Tibial nerve (tissue), 4 donors: ENCODE data around the gene TRPM4.

Experiments
- CTCF ChIP-seq, 5 experiments: fragments of 200-600 bp in 3 of 5; fragments of 450-650 bp in 2 of 5; sonication (generic) in 3 of 5; IDR thresholded peaks; one replicate each; pipeline ENCODE4 v1.5.1; 2016 to 2019; ENCODE audit warnings: antibody characterized with exemption in 5 of 5, mild to moderate bottlenecking in 3 of 5, moderate library complexity in 2 of 5
- EP300 ChIP-seq, 2 donors: sonication (generic); formaldehyde crosslinking; IDR thresholded peaks; one replicate each; pipeline ENCODE4 v1.6.1; 2017; ENCODE audit warnings: antibody characterized with exemption in 2 of 2, mild to moderate bottlenecking in 1 of 2
- POLR2A ChIP-seq, 2 donors: fragments of 450-650 bp; IDR thresholded peaks; one replicate each; pipeline ENCODE4 v1.6.1; 2017; ENCODE audit warnings: antibody characterized with exemption in 2 of 2, mild to moderate bottlenecking in 2 of 2, moderate library complexity in 2 of 2

DNA sequence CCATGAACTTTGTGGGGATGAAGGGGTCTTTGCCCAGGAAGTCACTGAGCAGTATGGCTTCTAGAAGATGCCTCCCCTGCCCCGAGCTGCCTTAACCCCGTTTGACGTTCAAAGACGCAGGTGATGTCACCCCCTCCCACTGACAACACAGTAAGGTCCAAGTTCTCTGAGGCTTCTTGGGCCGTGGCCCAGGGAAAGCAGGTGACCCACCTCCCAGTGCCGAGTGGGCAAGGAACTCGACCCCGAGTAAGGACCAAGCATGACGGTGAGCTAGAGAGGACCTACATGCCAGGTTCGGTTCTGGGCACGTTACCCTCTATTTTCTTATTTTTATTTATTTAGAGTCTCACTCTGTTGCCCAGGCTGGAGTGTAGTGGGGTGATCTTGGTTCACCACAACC is 86.1 kb downstream of the TRPM4 start:
- TF ChIP-seq CTCF (IDR thresholded peaks at IDR 0.05) (no peak), EP300 (IDR thresholded peaks at IDR 0.05) (no peak), POLR2A (IDR thresholded peaks at IDR 0.05) (no peak)
